ENCODE measurements around the gene SLC35D2.
"Not testable (repeated sequence)": the region's sequence is repeated elsewhere in the genome, so short reads cannot be mapped to it uniquely, and the experiment has no call there.

The SLC35D2 gene

GRCh38 chr9:96350866-96351265 lies 32.6 kb downstream of the SLC35D2 start:
- DNase-seq, result no peak

DNA sequence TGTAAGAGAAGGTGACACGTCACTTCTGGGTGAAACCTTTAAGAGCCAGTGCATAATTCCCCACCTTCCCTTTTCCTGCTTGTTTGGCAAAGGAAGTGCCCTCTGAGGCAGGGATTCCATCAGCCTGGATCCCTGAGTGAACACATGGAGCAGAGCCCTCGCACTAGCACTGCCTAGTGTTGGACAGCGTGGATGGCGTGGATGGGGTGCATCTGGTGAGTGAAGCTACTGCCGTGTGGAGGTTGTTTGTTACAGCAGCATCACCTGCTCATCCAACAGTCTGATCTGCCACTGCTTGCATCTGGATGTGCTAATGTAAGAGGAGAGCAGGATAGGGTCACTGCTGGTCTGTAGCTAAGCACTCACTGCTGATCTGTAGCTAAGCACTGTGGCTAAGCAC lies 35.2 kb downstream of the SLC35D2 start:
- DNase-seq, result no peak

- DNase-seq, result no peak
These were observed 38.0 kb downstream of the SLC35D2 start for GRCh38 chr9:96345551-96345950.

DNA sequence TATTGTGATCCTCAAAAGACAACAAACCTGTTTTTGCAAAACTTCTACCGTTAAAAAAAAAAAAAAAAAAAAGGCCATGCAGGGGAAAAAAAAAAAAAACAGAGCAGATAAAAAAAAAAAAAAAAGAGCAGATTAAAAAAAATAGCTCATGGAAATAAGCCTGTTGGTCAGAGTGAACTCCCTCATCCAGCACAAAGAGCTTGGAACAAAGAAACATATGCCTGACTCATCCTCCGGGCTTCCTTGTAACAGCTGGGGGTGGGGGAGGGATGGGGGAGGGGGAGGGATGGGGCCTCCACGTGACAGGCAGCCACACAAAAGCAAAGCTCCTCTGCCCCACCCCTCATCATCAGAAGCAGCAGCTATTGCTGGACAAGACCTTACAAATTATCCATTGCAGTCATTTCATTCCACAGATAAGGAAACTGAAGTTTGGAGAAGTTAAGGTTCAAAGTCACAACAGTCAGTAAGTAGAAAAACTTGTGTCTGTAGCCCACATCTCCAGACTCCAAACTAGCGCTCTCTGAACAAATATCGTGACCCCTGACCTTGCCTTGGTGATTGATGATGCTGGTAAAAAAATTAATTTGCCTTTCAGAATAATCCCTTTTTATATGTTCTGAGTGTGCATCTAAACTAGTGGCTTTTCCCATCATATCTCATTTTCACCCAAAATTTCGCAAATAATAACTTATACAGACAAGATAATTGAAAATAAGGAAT lies 38.9 kb downstream of the SLC35D2 start:
- DNase-seq, result no peak

DNA sequence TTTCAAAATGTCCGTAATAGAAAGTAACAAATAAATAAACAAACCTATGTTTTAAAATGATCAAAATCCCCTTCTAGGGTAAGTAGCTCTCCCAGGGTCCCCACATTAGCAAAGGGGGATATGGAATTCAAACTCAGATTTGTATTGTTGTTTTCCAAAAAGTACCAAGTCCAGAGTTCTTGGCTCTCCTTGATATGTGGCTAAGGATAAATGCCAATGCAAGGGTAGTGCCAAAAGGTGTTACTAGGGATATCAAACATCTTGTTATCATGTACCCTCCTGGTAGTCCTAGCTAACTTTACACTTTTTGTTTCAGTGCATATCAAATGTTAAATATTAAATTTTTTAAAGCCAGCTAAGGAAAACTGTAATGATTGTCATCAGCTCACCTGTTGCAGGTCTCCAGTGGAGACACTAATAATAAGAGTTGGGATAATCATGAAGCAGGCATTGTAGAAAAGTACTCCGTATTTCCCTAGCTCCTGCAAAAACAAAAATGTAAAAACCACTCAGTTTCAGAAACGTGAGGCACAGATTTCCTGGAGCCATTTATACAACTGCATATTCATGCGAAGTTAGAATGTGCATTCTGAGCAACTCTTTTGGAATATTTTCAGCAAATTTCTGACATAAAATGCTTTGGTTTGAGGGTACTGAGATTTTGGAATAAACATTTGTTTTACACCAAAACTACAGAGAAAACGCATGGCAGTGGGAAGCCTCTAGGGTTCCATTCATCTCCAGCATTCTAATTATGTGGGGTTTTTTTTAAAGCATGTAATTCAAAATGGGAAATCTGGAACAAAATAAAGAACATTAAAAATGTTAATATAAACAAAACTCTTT lies 39.8 kb downstream of the SLC35D2 start:
- no peak for DNase-seq

GRCh38 chr9:96342571-96343245 lies 40.8 kb downstream of the SLC35D2 start:
- no peak for DNase-seq

GRCh38 chr9:96340707-96341106 lies 42.8 kb downstream of the SLC35D2 start:
- no peak for DNase-seq

GRCh38 chr9:96338299-96338698 lies 45.2 kb downstream of the SLC35D2 start:
- DNase-seq, result no peak

DNA sequence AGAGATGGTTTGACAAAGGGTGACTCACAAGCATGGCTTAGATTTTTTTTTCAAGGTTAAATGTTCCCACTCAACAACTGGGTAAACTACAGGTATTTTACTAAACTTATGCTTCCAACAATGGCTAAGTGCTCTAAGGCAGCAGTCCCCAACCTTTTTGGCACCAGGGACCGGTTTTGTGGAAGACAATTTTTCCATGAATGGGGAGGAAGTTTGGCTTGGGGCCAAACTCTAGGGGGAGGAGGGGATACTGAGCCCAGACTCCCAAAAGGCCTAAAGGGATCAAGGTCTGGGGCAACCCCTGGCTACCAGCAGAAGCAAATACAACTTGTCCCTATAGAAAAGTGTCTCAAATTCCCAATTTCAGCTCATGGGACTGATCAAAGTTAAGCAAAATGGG lies 49.6 kb downstream of the SLC35D2 start:
- DNase-seq, result no peak

GRCh38 chr9:96331236-96331947 lies 52.1 kb downstream of the SLC35D2 start:
- no peak for DNase-seq

DNA sequence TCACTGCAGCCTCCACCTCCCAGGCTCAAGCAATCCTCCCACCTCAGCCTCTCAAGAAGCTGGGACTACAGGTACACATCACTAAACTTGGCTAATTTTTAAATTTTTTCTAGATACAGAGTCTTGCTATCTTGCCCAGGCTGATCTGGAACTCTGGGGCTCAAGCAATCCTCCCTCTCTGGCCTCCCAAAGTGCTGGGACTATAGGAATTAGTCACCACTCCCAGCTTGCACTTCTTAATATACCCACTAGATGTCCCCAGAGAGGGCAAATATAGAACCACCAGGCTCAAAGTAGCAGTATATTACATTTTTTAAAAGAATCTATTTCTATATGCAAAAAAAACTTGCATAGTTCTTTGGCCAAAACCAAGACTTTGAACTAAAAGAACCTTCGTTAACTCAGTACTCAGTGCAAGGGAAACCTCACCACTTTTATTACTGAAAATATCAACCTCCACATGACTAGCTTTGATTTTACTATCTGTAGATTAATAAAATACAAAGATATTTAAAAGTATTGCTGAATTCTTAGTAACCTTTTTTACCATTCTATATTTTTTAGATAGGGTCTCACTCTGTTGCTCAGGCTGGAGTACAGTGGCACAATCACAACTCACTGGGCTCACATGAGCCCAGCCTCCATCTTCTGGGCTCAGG lies 55.7 kb downstream of the SLC35D2 start:
- no peak for DNase-seq

DNA sequence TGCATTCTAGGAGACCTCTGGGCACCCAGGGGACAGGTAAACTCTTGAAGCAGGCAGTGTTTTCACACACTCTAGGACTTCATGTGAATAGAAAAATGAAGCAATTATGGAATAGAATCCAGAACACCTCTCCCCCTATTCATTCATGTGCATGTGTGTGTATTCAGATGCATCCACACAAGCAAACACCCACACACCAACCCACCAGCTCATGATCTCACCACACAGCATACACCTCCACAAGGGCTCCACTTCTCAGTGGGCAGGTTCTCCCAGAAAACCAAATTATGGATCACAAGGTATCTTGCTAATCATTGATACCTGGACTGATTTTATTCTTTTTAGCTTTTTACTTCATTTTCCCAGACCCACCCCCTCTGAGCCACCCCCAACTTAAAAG lies 60.3 kb downstream of the SLC35D2 start:
- no peak for DNase-seq

DNA sequence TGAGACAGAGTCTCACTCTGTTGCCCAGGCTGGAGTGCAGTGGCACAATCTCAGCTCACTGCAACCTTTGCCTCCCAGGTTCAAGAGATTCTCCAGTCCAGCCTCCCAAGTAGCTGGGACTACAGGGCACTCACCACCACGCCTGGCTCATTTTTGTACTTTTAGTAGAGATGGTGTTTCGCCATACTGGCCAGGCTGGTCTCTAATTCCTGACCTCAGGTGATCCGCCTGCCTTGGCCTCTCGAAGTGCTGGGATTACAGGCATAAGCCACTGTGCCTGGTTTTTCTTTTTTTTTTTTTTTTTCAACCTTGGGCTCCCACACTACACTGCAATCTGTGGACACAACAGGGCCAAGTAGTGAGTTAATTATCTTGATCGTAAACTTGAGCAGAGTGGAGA lies 60.8 kb downstream of the SLC35D2 start:
- not testable (repeated sequence) for DNase-seq

DNA sequence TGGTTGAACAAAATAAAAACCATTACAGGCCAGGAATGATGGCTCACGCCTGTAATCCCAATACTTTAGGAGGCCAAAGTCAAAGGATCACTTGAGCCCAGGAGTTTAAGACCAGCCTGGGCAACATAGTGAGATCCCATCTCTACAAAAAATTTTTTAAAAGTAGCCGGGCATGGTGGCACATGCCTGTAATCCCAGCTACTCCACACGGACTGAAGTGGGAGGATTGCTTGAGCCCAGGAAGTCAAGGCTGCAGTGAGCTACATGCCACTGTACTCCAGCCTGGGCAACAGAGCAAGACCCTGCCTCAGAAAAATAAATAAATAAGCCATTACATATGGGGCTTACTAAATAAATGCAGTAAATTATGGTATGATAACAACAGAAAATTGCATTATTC lies 61.3 kb downstream of the SLC35D2 start:
- not testable (repeated sequence) for DNase-seq

GRCh38 chr9:96321515-96321914 lies 62.0 kb downstream of the SLC35D2 start:
- no peak for DNase-seq

- DNase-seq, result no peak
These were observed 62.7 kb downstream of the SLC35D2 start for GRCh38 chr9:96320749-96321280.

GRCh38 chr9:96318921-96319565 lies 64.5 kb downstream of the SLC35D2 start:
- DNase-seq, result no peak

DNA sequence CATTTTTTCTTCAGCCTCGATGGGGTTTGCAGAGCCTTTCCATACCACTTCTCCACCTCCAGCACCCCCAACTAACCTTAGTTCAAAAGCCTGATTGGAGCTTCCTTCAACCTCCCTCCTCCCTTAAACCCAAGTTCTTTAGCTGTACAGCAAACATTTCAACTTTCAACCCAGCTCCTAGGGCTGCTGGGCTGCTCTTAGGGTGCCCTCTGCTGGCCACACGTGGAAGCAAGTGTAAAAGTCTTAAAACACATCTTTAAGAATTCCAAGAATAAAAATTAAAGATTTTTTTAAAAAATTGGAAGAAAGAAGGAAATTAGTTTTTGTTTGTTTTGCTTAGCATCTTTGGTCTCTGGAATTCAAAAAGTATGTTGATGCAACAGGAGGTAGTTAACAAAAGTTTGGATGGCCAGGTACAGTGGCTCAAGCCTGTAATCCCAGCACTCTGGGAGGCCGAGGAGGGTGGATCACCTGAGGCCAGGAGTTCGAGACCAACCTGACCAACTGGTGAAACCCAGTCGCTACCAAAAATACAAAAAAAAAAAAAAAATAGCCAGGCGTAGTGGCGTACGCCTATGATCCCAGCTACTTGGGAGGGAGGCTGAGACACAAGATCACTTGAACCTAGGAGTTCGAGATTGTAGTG lies 66.1 kb downstream of the SLC35D2 start:
- no peak for DNase-seq

DNA sequence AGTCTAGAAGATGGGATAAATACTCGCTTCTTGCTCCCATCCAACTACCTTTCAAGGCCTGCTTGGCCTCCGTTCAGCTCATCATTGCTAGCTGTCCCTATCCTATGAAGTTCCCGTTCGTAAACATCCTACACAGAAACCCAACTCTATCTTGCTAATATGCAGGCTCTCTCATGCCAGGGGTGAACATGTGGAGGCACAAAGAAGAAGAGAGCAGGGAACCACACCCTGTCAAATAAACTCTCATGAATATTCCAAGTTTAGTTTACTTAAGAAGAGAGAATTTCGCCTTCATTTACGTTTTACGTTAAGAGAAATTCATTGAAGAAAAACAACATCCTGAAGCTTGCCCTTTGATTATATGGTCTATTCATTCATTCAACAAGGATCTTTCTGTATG lies 73.7 kb downstream of the SLC35D2 start:
- DNase-seq, result no peak

- DNase-seq, result not testable (repeated sequence)
These were observed 76.6 kb downstream of the SLC35D2 start for GRCh38 chr9:96306958-96307357.

DNA sequence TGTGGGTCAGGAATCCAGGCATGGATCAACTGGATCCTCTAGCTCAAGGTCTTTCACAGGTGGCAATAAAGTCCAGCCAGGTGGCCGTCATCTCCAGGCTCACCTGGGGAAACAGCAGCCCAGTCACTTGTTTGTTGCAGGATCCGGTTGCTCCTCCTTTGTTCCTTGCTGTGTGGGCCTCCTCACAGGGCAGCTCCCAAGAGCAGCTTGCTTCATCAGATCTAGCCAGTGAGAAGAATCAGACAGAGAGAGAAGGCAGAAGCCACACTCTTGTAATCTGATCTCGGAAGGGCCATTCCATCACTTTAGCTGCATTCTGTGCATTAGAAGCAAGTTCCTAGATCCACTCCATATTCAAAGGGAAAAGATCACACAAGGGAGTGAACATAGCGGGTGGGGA lies 78.3 kb downstream of the SLC35D2 start:
- DNase-seq, result no peak

All from NCI-H187 treated with DMSO at 0.1 percent for 48 hours (cell line).